Regular cardiac myocyte (primary cell): ENCODE data around the gene FCGBP. TPM values are rescaled to one million over a fixed set of nuclear protein-coding genes. Genes with fewer than 3 reads are reported as not detected.

ENCODE experiments used
- total RNA-seq: library from RNA; depleted of rRNA; stranded (reverse); fragments of >200 nt; gene quantifications from 2 replicates; pipeline ENCODE4 v1.2.3, GENCODE V29; 2014

The FCGBP gene
- 0.38 and 0.85 TPM in 2 replicates for total RNA-seq

GRCh38 chr19:39934584-39935363 is at the start of gene FCGBP:
Gene FCGBP (minus strand): TSS chr19:39934634.

GRCh38 chr19:39970675-39971379 is 36.4 kb upstream of the FCGBP start, which contains the start of gene PSMC4:
Gene PSMC4 (plus strand): TSS chr19:39971165. CDS start chr19:39971203, 38 bp downstream.

Other genes with a start within 250 kb of the FCGBP start
- not detected in 2 replicates for gene LGALS14, start 230.2 kb downstream of the FCGBP start, total RNA-seq
- gene CLC, start 196.6 kb downstream of the FCGBP start, total RNA-seq: not detected in 2 replicates
- gene LEUTX, start 155.8 kb downstream of the FCGBP start, total RNA-seq: not detected in 2 replicates
- gene DYRK1B, start 100.5 kb downstream of the FCGBP start, total RNA-seq: 5.0 and 8.2 TPM in 2 replicates
- 85.4 and 227 TPM in 2 replicates for gene FBL, start 88.3 kb downstream of the FCGBP start, total RNA-seq
- gene PSMC4, start 36.5 kb upstream of the FCGBP start, total RNA-seq: 76.7 and 176 TPM in 2 replicates
- 6.7 and 7.6 TPM in 2 replicates for gene ZNF546, start 62.4 kb upstream of the FCGBP start, total RNA-seq
- 8.4 and 12.7 TPM in 2 replicates for gene ZNF780B, start 121.6 kb upstream of the FCGBP start, total RNA-seq
- 20.1 and 21.1 TPM in 2 replicates for gene ZNF780A, start 156.3 kb upstream of the FCGBP start, total RNA-seq